Gastroesophageal sphincter (tissue), 3 donors: ENCODE data around the gene CIB4.

ENCODE experiments used
- CTCF ChIP-seq, 4 experiments: fragments of 200-600 bp in 2 of 4; fragments of 450-650 bp in 2 of 4; sonication (generic) in 1 of 4; IDR thresholded peaks; one replicate each; pipeline ENCODE4 v1.5.1; 2017 to 2019; ENCODE audit warnings: antibody characterized with exemption in 4 of 4, mild to moderate bottlenecking in 2 of 4, moderate library complexity in 2 of 4
- EP300 ChIP-seq: sonication (generic); formaldehyde crosslinking; IDR thresholded peaks from one replicate; pipeline ENCODE4 v1.6.1; 2017; ENCODE audit warnings: antibody characterized with exemption, mild to moderate bottlenecking
- POLR2A ChIP-seq, 2 donors: fragments of 450-650 bp; IDR thresholded peaks; one replicate each; pipeline ENCODE4 v1.6.1; 2017; ENCODE audit warnings: antibody characterized with exemption in 2 of 2, mild to moderate bottlenecking in 2 of 2, moderate library complexity in 1 of 2
- POLR2AphosphoS5 ChIP-seq: sonication (generic); formaldehyde crosslinking; IDR thresholded peaks from one replicate; pipeline ENCODE4 v1.6.1; 2017; ENCODE audit warnings: antibody characterized with exemption

GRCh38 chr2:26556309-26557243 lies 84.6 kb downstream of the CIB4 start:
- no peak for TF ChIP-seq POLR2A (IDR thresholded peaks at IDR 0.05)
- TF ChIP-seq CTCF (IDR thresholded peaks at IDR 0.05): no peak
- no peak for TF ChIP-seq POLR2AphosphoS5
- no peak for TF ChIP-seq EP300
